HuH-7.5 (cell line): ENCODE measurements around the gene PSEN2.

ENCODE experiments used
- DNase-seq: peaks from one replicate; pipeline ENCODE4 v3.0.0; 2011; ENCODE audit warnings: low spot score

PSEN2 gene

DNA sequence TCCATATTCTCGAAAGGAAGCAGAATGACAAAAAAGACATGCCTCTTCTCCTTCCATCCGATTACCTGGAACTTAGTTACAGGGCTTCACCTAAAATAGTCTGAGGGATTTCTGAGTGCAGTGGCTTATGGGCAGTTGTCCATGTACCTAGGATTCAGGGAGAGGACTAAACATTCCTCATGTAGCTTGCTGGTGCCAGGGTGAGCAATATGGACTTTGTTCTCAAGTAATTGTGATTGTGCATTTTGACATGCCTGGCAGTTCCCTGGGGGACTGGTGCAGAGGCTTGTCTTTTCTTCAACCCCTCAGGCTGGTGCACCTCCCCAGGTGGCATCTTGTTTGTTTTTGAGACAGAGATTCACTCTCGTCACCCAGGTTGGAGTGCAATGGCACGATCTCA, 6.1 kb upstream of the PSEN2 start:
- DNase-seq, result no peak

DNA sequence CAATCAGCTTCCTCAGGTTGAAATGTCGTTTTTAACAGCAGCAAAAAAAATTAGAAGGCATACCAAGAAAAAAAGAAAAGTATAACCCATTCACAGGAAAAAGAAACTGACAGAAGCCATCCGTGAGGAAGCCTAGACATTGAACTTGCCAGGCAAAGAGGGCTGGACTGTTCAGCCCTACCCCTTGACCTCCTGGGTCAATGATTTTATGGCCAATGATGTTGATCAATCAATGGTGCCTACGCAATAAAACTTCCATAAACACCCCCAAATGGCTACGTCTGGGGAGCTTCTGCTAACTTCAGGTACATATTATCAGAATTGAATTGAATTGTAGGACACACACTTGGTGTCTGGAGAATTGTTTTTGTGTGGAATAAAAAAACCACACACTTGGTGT, 4.8 kb upstream of the PSEN2 start:
- DNase-seq, result no peak

DNA sequence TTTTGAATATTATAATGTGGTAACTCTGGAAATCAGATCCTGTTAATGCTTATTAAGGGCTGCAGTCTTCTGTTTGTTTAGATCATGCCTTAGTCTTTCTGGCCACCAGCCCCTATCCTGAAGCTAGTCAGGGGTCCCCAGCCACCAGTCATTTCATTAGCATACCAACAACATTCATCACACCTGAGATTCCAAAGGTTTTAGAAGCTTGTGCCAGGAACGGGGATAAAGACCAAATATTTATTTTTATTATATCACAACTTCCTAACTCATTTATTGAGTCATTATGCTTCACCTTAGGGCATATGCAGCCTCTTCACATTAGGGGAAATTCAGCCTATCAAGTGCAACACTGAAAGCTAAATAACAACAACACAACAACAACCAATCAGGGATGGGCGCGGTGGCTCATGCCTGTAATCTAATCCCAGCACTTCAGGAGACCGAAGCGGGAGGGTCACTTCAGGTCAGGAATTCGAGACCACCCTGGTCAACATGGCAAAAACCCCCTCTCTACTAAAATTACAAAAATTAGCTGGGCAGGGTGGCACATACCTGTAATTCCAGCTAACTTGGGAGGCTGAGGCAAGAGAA, 2.9 kb upstream of the PSEN2 start:
- no peak for DNase-seq

DNA sequence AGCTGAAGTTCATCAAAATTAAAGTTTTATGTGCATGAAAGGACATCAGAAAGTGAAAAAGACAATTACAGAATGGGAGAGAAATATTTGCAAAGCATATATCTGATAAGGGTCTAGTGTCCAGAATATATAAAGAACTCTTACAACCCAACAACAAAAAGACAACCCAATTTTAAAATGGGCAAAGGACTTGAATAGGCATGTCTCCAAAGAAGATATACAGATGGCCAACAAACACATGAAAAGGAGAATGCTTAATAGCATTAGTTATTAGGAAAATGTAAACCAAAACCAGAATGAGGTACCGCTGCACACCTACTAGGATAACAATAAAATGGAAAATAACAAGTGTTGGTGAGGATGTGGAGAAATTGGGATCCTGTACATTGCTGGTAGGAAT, 1.7 kb upstream of the PSEN2 start:
- DNase-seq, result no peak

DNA sequence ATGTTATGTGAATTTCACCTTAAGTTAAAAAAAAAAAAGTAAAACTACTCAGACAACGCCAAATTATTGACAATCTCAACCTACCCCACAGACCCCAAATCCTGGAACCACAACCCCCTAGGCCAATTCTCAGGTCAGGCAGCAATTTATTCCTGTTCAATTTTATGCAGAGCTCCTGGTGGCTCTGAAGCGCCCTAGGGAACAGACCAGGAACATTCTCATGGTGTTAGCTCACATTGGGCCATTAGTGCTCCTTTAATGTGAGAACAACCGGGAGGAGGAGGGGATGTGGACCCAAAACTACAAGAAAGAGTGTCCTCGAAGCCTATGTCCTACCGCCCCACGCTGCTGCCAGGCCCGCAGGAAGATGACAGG, 403 bp upstream of the PSEN2 start:
- no peak for DNase-seq

DNA sequence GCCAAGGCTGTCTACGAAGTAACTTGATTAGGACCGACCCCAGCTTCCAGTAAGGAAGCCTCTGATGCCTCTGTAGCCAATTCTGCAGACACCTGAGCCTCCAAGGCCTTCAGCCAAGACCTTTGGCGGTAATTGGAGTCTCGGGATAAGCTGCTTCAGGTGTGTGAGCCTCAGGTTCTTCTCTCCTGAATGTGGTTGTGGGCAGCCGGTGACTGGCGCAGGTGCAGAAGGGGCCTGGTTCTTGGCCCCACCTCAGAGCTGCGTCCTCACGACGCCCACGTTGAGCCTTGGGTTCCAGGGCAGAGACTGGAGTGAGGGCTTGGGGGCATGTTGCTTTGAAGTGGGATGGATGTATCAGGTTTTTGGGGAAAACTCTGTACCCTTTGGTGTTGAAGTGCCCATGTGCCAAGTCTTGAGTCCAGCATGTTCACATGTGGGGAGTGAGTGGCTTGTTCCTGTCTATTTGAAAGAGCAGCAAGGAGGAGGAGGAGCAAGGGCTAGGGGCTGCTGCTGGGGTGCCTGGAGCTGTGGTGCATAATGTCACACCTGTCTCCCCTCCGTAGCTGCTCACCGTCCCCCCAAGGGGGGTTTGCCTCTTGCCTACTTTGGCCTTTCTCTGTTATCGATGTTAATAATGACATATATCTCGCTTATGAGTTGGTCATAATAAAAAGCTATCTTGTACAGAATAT, 1.4 kb downstream of the PSEN2 start:
- no peak for DNase-seq

DNA sequence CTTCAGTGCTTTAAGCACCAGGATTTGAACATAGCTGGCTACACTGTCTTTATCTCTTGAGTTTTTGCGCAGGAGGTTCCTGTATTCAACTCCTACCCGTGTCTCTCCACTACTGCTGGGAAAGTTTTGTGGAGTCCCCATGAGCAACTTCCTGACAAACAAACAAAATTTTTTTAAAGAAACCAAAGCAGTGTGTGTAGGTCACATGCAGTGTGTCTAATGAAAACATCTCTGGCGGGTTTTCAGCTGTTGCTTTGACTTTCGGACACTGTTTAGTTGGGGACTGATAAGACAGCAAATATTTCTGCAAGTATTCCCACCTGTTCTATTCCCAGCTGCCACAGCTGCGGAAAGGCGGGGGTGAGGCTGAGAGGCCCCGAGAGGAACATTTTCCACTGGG, 2.0 kb downstream of the PSEN2 start:
- DNase-seq, result no peak

DNA sequence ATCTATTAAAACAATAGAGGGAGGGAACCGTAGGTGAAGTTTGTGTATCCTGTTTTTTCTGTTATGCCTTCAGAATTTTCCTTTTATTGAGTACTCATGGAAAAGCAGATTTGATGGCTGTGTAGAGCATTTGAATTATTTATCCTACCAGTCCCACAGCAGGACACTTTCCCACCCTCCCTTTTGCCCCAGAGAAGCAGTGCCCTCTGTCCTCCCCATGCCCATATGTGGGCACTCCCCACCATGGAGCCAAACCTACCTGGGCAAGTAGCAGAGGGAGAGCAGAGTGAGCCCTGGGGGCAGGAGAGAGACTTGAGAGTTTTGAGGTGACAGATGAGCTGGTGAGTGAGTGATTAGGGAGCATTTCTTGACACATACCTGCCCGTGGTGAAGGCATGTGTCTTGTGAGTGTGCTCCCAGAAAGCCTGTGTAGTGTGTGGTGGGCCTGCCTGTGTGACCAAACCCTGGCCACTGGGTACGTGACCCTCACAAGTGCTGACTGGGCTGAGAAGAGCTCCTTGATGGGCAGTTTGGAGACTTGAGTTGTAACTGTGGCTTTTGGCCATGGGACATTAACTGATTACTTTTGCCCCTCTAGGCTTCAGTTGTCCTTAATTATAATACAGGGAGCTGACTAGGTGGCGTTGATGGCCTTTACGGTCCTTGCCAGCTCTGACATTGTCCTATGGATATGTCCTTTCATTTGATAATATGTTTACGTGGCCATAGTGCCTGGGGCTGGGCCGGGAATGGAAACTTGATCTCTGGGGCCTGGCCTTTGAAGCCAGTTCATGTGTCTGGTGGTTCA, 3.6 kb downstream of the PSEN2 start:
- no peak for DNase-seq

DNA sequence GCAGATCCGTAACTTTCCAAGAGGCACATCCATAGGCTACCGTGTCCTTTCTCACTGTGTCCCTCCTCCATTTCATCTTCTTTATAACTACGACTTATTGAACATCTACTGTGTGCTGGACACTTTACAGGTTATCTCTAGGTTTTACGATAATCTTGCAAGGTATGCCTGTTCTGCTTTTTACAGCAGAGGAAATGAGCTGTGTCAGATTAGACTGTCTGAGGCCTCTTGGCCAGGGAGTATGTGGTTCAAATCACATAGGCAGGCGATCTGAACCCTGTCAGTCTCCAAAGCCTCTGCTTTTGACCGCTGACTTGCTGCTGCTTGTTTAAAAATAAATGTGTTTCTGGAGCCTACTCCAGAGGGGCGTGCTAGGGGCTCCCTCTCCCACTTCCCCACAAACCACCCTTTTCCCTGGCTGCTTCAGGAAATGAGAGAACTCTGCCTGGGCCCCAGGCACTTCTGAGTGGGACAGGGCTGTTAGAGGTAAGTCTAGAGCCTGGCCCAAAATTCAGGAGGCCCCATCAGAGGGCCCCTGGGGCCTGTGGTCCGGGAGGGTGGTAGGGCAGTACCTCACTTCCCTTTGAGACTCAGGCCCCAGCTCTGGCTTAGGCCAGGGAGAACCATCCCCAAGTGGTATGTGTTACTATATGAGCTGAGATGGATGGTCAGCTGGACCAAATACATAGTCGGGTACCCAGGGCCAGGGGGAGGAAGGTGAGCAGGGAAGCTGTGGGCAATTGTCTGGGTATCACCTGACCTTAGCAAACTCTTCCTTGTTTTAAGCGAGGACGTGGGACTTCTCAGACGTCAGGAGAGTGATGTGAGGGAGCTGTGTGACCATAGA, 4.4 kb downstream of the PSEN2 start:
- DNase-seq, result no peak

DNA sequence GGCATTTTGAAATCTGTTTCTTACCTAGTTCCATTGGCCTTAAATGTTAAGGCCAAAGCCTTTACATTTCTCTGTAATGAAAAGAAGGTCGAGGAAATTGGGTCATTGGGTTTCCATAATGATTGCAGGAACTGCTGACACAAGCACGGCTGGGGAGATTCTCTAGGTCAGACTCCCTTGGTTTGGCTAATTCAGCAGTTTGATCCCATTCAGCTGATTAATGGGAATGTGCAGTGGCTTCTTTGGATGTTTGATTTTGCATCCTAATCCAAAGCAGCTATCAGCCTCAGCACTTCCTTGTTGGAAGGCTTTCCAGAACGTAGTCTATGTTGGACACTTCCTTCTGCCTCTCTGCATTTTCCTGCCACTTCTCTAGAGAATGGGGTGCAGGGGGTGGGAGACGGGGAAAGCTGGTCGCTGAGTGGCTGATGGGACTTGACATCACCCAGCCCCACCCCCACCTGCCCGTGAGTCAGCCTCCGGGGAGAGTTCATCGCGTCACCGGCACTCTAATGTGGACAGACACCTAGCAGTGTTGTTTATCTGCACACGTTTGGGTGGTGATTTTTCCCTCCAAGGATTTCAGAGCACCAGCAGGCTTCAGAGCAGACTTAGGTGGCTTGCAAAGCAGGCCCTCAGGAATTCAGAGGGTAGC, 5.4 kb downstream of the PSEN2 start:
- DNase-seq, result no peak

DNA sequence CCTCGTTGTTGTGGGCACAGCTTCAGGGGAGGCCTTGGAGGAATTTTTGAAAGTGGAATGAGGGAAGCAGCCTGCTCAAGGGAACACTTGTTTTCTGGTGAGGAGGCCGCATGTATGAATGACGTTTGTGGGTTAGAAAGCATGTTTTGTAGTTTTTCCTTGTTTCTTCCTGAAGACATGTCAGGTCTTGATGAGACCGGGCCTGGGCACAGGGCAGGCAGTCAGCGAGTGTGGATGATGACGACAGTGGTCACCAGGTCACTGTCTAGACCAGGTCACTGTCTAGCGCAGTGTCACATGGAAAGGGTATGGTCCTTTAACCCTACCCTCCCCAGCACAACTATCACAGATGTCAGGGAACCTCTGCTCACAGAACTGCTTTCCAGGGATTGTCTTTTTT, 7.3 kb downstream of the PSEN2 start:
- DNase-seq, result no peak

DNA sequence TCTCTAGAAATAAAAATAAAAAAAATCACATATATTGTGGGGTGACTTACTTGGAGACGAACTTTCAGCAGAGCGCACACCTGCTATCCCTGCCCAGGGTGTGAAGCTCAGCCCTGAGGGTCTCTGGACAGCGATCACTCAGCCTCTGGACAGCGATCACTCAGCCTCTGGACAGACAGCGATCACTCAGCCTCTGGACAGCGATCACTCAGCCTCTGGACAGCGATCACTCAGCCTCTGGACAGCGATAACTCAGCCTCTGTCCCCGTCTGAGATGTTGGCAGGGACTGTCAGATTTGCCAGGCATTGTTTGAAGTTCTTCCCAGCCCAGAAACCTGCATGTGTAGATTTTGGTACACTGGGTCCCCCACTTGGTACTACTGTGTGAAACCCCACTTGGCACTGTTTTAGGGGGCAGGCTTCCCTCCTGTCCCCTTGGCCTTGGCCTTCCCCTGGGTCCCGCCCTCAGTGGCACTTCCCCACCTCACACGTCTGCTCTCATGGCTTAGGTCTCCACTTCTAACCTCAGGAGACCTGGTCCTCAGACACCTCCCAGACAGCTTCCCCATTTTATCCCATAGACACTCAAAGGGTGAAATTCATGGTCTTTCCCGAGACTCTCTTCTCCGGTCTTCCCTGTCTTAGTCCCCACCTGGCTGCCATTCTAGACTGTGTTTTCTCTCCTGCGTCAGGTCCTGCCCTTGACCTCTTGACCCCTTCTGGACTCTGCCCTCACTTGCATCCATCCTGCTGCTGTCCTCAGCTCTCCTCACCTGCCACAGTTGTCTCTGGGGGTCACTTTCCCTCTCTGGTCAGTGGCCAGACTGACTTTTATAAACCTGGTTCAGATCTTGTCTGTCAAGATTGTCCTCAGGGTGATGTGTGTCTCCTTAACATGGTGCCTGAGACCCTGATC, 10.2 kb downstream of the PSEN2 start:
- no peak for DNase-seq

DNA sequence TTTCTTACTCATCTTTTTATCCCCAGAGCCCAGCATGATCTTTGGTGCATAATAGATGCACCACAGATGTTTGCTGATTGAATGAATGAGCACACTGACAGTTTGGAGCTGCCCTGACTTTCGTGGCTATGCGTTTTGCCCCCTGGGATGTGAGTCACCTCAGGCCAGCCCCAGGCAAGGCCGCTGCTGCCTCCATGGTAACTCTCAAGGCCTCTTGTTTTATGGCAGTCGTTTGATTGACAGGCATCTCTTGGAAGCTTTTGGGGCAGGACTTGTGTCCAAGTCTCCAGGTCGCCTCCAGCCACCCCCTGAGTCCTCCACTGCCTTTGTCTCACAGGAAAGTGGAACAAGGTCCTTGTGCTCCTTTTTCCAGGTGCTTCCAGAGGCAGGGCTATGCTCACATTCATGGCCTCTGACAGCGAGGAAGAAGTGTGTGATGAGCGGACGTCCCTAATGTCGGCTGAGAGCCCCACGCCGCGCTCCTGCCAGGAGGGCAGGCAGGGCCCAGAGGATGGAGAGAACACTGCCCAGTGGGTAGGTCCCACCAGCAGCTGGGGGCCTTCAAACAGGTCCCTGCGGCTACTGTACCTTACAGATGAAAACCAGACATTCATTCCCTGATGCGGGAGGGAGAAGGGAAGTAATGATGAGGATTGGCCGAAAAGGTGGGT, 11.2 kb downstream of the PSEN2 start:
- DNase-seq, result no peak

DNA sequence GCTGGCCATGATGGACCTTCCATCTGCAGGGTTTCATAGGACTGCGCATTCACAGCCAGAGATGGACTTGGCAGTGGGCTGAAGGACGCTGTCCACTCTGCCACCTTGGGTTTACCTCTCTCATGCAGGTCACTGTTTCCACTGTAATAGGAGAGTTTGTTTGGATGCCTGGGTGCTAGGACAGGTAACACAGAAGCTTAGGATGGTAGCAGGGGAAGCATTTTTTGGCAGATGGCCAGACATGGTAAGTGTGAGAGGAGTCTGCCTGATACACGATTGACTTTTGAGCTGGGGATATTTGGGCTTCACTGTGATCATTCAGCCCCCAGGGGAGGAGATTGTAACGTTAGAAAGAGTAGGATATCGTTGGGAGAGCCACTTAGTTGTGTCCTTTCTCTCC, 11.8 kb downstream of the PSEN2 start:
- DNase-seq, result no peak

DNA sequence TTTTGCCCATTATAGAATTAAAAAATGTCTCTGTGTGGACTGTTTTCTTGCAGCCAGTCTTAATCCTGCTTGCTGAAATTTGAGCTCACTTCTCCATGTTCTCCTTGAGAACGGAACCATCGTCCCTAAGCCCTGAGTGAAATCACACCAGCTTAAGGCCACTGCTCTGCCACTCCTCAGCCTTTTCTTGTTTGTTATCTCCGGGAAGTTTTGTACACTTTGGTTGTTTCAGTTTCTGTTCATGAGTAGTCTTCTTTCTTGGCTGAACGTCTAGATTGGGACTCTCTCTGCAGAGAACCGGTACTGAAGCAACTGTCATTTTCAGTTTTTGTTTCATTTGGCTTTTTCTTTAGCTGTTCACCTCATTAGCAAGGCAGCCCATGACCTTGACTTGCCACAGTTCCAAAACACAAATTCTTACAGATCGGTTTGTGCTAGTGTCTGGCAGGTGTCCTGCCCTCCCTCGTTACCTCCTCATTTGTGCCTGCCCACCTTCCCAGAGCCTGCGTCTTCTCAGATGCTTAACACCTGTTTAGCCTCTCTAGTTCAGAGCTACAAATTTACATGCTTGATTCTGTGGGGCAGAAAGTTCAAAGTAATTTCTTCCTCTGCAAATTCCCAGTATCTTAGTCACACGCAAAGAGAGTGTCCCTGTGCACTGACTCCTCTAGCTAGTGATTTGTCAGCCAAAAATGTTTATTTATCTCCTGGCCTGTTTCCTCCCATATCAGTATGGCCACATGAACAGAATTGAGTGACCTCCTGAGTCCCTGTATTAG, 12.4 kb downstream of the PSEN2 start:
- no peak for DNase-seq

DNA sequence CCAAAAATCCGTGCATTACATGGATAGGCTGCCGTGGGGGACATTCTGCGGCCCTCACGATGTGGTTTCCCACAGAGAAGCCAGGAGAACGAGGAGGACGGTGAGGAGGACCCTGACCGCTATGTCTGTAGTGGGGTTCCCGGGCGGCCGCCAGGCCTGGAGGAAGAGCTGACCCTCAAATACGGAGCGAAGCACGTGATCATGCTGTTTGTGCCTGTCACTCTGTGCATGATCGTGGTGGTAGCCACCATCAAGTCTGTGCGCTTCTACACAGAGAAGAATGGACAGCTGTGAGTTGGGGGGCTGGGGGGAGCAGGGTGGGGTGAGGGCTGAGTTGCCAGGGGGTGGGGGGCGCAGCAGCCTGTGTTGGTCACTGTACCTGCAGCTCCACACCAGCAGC, 13.2 kb downstream of the PSEN2 start:
- DNase-seq, result no peak

DNA sequence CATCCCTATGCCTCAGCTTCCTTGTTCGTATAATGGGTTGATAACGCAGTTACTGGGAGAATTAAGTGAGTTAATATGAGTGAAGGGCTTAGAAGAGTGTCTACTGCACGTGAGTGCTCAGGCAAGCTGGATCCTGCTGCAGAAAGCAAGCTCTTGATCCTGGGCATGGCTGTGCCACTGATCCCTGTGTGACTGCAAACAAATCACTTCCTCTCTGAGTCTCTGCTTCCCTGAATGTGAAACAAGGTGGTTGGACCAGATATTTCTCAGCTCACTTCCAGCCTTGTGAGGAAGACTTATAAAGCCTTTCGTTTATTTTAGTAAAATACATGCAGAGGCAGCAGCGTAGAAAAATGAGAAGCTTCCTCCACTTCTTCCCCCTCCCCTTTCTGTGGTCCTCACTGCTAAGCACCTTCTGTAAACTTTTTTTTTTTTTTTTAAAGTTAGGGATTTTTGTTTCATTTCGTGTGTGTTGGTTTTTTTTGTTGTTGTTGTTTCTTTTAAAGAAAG, 13.8 kb downstream of the PSEN2 start:
- DNase-seq, result no peak

DNA sequence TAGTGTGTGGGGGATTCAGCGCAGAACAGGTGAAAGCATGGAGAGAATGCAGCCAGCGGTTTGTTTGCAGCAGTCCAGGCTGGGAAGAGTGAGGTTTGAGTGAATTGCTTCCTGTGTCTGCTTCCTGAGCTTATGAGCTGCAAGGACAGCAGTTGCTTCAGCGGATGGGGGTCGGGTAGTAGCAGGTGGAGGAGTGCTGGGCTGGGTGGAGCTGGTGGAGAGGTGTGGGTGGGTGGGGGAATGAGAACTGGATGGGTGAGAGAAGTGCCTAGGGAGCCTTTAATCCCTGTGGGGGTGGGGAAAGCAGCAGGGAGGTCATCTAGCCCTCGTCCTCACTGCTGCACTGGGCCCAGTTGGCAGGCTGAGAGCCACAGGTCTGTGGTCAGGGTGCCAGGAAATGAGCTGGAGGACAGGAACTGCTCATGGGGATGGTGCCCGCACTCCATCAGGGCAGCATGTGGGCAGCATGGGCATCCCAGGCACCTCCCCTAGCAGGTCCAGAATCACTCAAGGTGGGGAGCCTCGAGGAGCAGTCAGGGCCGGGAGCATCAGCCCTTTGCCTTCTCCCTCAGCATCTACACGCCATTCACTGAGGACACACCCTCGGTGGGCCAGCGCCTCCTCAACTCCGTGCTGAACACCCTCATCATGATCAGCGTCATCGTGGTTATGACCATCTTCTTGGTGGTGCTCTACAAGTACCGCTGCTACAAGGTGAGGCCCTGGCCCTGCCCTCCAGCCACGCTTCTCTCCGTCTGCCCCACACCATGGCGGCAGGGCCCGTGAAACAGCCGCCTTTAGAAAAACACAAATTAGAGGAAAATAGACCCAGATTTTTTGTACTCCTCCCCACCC, 14.8 kb downstream of the PSEN2 start:
- no peak for DNase-seq
